GM12878 (cell line): ENCODE measurements around the gene TMOD3. TPM values are rescaled to one million over a fixed set of nuclear protein-coding genes. Genes with fewer than 3 reads are reported as not detected.

Experiments
- ATAC-seq: fragments of 200-7000 bp; cut with Tn5 transposase; 3 replicates; pipeline ENCODE4 v1.9.1; 2020; ENCODE audit warnings: mild to moderate bottlenecking, moderate library complexity
- BruUV-seq: library from RNA; stranded (reverse); fragments of 400-500 nt; replicated peaks from 2 replicates; lab custom pipeline; 2021; lab: Mats Ljungman, UMichigan
- CTCF ChIA-PET: fragments of 300-600 bp; sonication (Branson Sonifier 250); formaldehyde crosslinking; extraction: SDS; loops from one replicate; lab custom pipeline; 2021; ENCODE audit warnings: inconsistent platforms; lab: Yijun Ruan, JAX
- POLR2A ChIA-PET: fragments of 350-600 bp; formaldehyde crosslinking; extraction: SDS; loops from one replicate; lab custom pipeline; 2021; ENCODE audit warnings: inconsistent platforms; lab: Charles Lee
- RAD21 ChIA-PET: fragments of 300-600 bp; sonication (Branson Sonifier 250); formaldehyde crosslinking; loops from one replicate; lab custom pipeline; 2023; ENCODE audit warnings: antibody characterized with exemption; ENCODE audit not compliant: unreplicated experiment; lab: Charles Lee
- SMC1A ChIA-PET: fragments of 300-600 bp; sonication (Branson Sonifier 250); formaldehyde crosslinking; loops from one replicate; lab custom pipeline; 2023; ENCODE audit not compliant: unreplicated experiment, uncharacterized antibody; lab: Charles Lee
- DNase-seq: peaks from one replicate; pipeline ENCODE4 v3.0.0-alpha.2; 2011; ENCODE audit warnings: low read depth, low spot score
- FAIRE-seq: peaks from 3 replicates; lab custom pipeline; 2011; peaks lifted over from hg19 to GRCh38; lab: Jason Lieb, UNC
- H2AFZ ChIP-seq: 2 replicates; pipeline ENCODE4 v1.6.0; 2011; ENCODE audit warnings: low read depth, low read length, control low read depth; ENCODE audit not compliant: control insufficient read depth
- H3K27ac ChIP-seq: 2 replicates; pipeline ENCODE4 v1.5.1; 2011; ENCODE audit warnings: control low read depth; ENCODE audit not compliant: control insufficient read depth, insufficient read depth
- H3K27me3 ChIP-seq, 2 experiments: replicated peaks in 1 of 2; 2 replicates each; pipeline versions ENCODE4 v1.6.0 to v1.6.1; 2011; ENCODE audit warnings: low read length in 1 of 2; ENCODE audit not compliant: control insufficient read depth in 2 of 2, insufficient read depth in 2 of 2
- H3K36me3 ChIP-seq, 2 experiments: 2 replicates each; pipeline ENCODE4 v1.5.1; 2011; ENCODE audit warnings: low read length in 1 of 2; ENCODE audit not compliant: control insufficient read depth in 2 of 2, insufficient read depth in 2 of 2
- H3K4me1 ChIP-seq: 2 replicates; pipeline ENCODE4 v1.6.1; 2011; ENCODE audit warnings: mild to moderate bottlenecking, low read length, moderate library complexity, mixed read lengths; ENCODE audit not compliant: control insufficient read depth, insufficient read depth
- H3K4me2 ChIP-seq: 2 replicates; pipeline ENCODE4 v1.6.0; 2011; ENCODE audit warnings: control low read depth; ENCODE audit not compliant: control insufficient read depth, insufficient read depth
- H3K4me3 ChIP-seq: fragments of 200-600 bp; sonication (generic); 2 replicates; pipeline ENCODE4 v1.5.1; 2016
- H3K79me2 ChIP-seq: 2 replicates; pipeline ENCODE4 v1.6.0; 2011; ENCODE audit warnings: low read length; ENCODE audit not compliant: control insufficient read depth, insufficient read depth
- H3K9ac ChIP-seq: 2 replicates; pipeline ENCODE4 v1.8.0; 2011; ENCODE audit warnings: low read length, control low read depth, mixed read lengths; ENCODE audit not compliant: control insufficient read depth, insufficient read depth
- H3K9me3 ChIP-seq: replicated peaks from 3 replicates; pipeline ENCODE4 v1.5.1; 2011; ENCODE audit warnings: mild to moderate bottlenecking, low read length; ENCODE audit not compliant: control insufficient read depth, insufficient read depth
- H4K20me1 ChIP-seq: 2 replicates; pipeline ENCODE4 v1.6.0; 2011; ENCODE audit not compliant: control insufficient read depth, insufficient read depth
- BRCA1 ChIP-seq: IDR thresholded peaks from 2 replicates; pipeline ENCODE4 v1.6.1; 2011; ENCODE audit warnings: low read depth, low read length, improper control_type of control experiment
- CHD2 ChIP-seq: IDR thresholded peaks from 2 replicates; pipeline ENCODE4 v1.6.1; 2011; ENCODE audit warnings: low read depth, low read length, improper control_type of control experiment, borderline replicate concordance
- IKZF2 ChIP-seq, 2 experiments: fragments of 450-650 bp; IDR thresholded peaks; 2 replicates each; pipeline ENCODE4 v1.6.1; 2017; ENCODE audit warnings: mild to moderate bottlenecking in 2 of 2, moderate library complexity in 2 of 2
- MYC ChIP-seq: IDR thresholded peaks from 2 replicates; pipeline ENCODE4 v1.6.1; 2011; ENCODE audit warnings: mild to moderate bottlenecking, low read length, moderate library complexity, inconsistent platforms; ENCODE audit not compliant: insufficient read depth, insufficient replicate concordance, insufficient read length, severe bottlenecking
- RAD21 ChIP-seq: IDR thresholded peaks from 2 replicates; pipeline ENCODE4 v1.6.1; 2011; ENCODE audit warnings: mild to moderate bottlenecking, low read depth, low read length, moderate library complexity; ENCODE audit not compliant: insufficient read depth
- ZSCAN29 ChIP-seq: fragments of 450-650 bp; IDR thresholded peaks from 2 replicates; pipeline ENCODE4 v1.6.1; 2017; ENCODE audit warnings: mild to moderate bottlenecking, moderate library complexity
- WGBS: methylation state at CpG from one replicate; pipeline ENCODE4 v1.1.6; 2016; ENCODE audit warnings: low lambda C conversion rate; ENCODE audit not compliant: insufficient replicate concordance, insufficient coverage; ENCODE audit errors: missing lambda C conversion rate; 5-methylcytosine and 5-hydroxymethylcytosine counted together
- in situ Hi-C: fragments of 300-500 bp; cut with MboI; formaldehyde crosslinking; loops from 9 replicates; pipeline ENCODE4 v1.14.3; 2018; ENCODE audit warnings: mixed read lengths
- intact Hi-C: fragments of 100-400 bp; cut with micrococcal nuclease; formaldehyde crosslinking; loops from one replicate; pipeline ENCODE4 v1.14.2; 2022; ENCODE audit not compliant: unreplicated experiment
- polyA plus RNA-seq, 11 experiments: library from polyadenylated mRNA; depleted of rRNA in 4 of 11; unstranded in 6 of 11; stranded (reverse) in 5 of 11; fragments of >200 nt; fragmentation: Nextera tagmentation in 4 of 11; fragmentation: Illumina TruSeq in 1 of 11; extraction: Ambion mirVana in 4 of 11; extraction: Trizol in 1 of 11; gene quantifications; 1 replicate in 1 of 11; 2 replicates in 10 of 11; pipeline versions ENCODE4 v1.2.1 to v1.2.3, GENCODE V29; 2011 to 2016; ENCODE audit warnings: inconsistent platforms in 2 of 11, missing spikeins in 2 of 11, low read depth in 1 of 11
- total RNA-seq, 4 experiments: library from RNA; depleted of rRNA in 3 of 4; stranded (reverse); fragments of >200 nt in 3 of 4; fragmentation: Illumina TruSeq in 1 of 4; extraction: Trizol in 1 of 4; gene quantifications; 2 replicates each; pipeline versions ENCODE4 v1.2.1 to v1.2.3, GENCODE V29; 2013 to 2021
- TF ChIP-seq, protein P1 (sequence below): fragments of 450-650 bp; IDR thresholded peaks from 2 replicates; pipeline ENCODE4 v1.6.1; 2017; ENCODE audit warnings: low read depth, mild to moderate bottlenecking, moderate library complexity
- TF ChIP-seq, protein P2 (sequence below): fragments of 450-650 bp; IDR thresholded peaks from 2 replicates; pipeline ENCODE4 v1.6.1; 2016; ENCODE audit warnings: mild to moderate bottlenecking
- TF ChIP-seq, protein P3 (sequence below): fragments of 450-650 bp; IDR thresholded peaks from 2 replicates; pipeline ENCODE4 v1.6.1; 2017; ENCODE audit warnings: mild to moderate bottlenecking

Gene TMOD3
- total and polyA plus RNA-seq, 10 of the 15 experiments (the other 5 are each of a cell fraction or from before 2014, with no cell fraction given) = 5.2 to 39.4 (median 22.5) TPM

DNA sequence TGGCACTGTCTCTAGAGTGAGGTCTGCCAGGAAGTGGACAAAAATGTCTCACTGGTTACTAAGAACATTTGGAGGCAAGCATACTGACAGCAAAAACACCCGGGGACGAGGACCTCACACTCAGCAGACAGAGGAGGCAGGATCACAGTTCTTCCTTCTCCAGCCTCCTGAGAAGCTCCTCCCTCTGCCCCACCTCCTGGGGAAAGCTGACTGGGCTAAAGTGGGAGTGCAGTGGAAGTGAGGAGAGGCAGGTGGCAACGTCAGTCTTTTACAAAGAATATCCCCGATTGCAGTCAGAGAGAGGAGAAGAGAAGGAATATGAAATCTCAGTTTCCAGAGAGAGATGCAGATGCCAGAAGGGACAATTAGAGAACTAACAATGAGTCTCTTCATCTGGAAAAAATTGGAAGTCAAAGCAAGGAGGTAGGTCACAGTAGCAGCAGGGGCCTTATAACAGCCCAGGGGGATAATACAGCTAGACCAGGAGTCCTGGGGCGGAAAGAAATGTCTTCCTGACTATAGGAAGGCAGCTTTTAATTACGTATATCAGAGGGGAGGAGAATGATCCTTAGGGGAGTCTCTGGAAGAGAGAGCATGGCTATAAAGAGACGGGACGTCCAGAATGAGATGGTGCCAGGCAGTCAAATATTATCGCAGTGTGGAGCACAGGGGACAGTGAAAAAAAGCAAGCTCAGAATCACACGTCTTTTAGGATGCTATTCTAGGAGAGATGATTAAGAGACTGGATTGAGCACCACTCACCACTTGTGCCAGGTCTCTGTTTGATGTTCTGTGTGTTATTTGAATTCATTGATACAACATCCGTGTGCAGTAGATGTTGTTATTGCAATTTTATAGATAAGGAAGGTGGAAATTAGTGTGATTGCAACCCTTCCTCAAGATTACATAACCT lies 95.0 kb downstream of the TMOD3 start (continued):
- TF ChIP-seq, protein P1, sequence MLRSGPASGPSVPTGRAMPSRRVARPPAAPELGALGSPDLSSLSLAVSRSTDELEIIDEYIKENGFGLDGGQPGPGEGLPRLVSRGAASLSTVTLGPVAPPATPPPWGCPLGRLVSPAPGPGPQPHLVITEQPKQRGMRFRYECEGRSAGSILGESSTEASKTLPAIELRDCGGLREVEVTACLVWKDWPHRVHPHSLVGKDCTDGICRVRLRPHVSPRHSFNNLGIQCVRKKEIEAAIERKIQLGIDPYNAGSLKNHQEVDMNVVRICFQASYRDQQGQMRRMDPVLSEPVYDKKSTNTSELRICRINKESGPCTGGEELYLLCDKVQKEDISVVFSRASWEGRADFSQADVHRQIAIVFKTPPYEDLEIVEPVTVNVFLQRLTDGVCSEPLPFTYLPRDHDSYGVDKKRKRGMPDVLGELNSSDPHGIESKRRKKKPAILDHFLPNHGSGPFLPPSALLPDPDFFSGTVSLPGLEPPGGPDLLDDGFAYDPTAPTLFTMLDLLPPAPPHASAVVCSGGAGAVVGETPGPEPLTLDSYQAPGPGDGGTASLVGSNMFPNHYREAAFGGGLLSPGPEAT = no peak
- TF ChIP-seq, protein P2, sequence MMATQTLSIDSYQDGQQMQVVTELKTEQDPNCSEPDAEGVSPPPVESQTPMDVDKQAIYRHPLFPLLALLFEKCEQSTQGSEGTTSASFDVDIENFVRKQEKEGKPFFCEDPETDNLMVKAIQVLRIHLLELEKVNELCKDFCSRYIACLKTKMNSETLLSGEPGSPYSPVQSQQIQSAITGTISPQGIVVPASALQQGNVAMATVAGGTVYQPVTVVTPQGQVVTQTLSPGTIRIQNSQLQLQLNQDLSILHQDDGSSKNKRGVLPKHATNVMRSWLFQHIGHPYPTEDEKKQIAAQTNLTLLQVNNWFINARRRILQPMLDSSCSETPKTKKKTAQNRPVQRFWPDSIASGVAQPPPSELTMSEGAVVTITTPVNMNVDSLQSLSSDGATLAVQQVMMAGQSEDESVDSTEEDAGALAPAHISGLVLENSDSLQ = no peak
- TF ChIP-seq BRCA1 = no peak
- no peak for TF ChIP-seq IKZF2 (IDR thresholded peaks at IDR 0.05)

DNA sequence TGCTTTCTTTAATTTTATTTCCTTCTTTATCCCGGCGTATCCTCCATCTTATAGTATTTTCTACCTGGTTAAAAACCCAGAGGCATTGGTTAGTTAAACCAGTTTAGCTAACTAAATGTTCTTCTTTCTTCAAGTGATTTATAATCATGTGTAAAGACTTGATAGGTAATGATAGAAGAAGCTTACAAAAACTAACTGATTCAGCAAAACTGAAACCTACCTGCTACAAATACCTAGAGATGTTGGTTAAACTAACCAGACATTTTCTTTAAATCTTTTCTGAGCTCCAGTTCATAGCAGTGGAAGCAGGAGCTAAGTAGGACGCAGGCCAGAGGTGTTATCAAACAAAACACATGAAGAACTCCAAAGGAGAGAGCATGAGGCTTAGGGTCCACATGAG lies 97.4 kb downstream of the TMOD3 start:
- Histone ChIP-seq H4K20me1 (no peaks in the 10 kb centered on the region), H3K9ac (no peak overlapping the region), H2AFZ (no peak overlapping the region), H3K36me3 (peaks cover 0 to 9% of the 10 kb centered on the region in 2 experiments; a peak in 2 of 4 replicates), H3K4me1 (no peaks in the 10 kb centered on the region), H3K4me3 (no peak overlapping the region), H3K27ac (no peak overlapping the region), H3K79me2 (no peaks in the 10 kb centered on the region), H3K9me3 (no peaks in the 10 kb centered on the region), H3K27me3 (no peaks in the 10 kb centered on the region), H3K4me2 (no peak overlapping the region)
- ATAC-seq = no peak
- ChIA-PET RAD21 (no interaction called here), SMC1A (interaction anchor here (0.8 to 1.6 kb wide), 5 partner anchors 9 to 38 kb away, joined by 3 to 4 read pairs (median 3); no protein-coding TSS in a partner anchor), CTCF (interaction anchor here (2.4 kb wide), 1 partner anchor 9 kb away, joined by 10 read pairs; no protein-coding TSS in a partner anchor), POLR2A (no interaction called here)
- BruUV-seq = no TSS peak
- TF ChIP-seq MYC (no peak), RAD21 (no peak), ZSCAN29 (no peak), CHD2 (no peak)
- TF ChIP-seq, protein P3, sequence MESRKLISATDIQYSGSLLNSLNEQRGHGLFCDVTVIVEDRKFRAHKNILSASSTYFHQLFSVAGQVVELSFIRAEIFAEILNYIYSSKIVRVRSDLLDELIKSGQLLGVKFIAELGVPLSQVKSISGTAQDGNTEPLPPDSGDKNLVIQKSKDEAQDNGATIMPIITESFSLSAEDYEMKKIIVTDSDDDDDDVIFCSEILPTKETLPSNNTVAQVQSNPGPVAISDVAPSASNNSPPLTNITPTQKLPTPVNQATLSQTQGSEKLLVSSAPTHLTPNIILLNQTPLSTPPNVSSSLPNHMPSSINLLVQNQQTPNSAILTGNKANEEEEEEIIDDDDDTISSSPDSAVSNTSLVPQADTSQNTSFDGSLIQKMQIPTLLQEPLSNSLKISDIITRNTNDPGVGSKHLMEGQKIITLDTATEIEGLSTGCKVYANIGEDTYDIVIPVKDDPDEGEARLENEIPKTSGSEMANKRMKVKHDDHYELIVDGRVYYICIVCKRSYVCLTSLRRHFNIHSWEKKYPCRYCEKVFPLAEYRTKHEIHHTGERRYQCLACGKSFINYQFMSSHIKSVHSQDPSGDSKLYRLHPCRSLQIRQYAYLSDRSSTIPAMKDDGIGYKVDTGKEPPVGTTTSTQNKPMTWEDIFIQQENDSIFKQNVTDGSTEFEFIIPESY = no peak
- in situ Hi-C loops = no loop called here
- no peak for DNase-seq
- FAIRE-seq = no peak
- WGBS = 92% methylated on average over 3 of the region's 3 CpGs
- intact Hi-C loops = no loop called here
